GM23248 (cell line): Measurements from ENCODE around the gene PLCD3. TPM values are rescaled to one million over a fixed set of nuclear protein-coding genes. Genes with fewer than 3 reads are reported as not detected.

ENCODE experiments used
- DNase-seq: peaks from one replicate; pipeline ENCODE4 v3.0.0-alpha.2; 2015
- H2AFZ ChIP-seq: fragments of 200-600 bp; sonication (generic); 2 replicates; pipeline ENCODE4 v1.6.1; 2016; ENCODE audit warnings: antibody characterized with exemption
- H3F3A ChIP-seq: fragments of 200-600 bp; sonication (generic); 2 replicates; pipeline ENCODE4 v1.6.1; 2016; ENCODE audit warnings: mild to moderate bottlenecking, antibody characterized with exemption, mixed run types; ENCODE audit not compliant: insufficient read depth
- H3K27ac ChIP-seq: fragments of 200-600 bp; sonication (generic); 2 replicates; pipeline ENCODE4 v1.5.1; 2016; ENCODE audit warnings: mild to moderate bottlenecking
- H3K27me3 ChIP-seq: fragments of 200-600 bp; sonication (generic); replicated peaks from 2 replicates; pipeline ENCODE4 v1.6.1; 2016; ENCODE audit warnings: mild to moderate bottlenecking; ENCODE audit not compliant: insufficient read depth
- H3K36me3 ChIP-seq: fragments of 200-600 bp; sonication (generic); 2 replicates; pipeline ENCODE4 v1.6.1; 2016; ENCODE audit warnings: low read depth, mild to moderate bottlenecking
- H3K4me1 ChIP-seq: fragments of 200-600 bp; sonication (generic); 2 replicates; pipeline ENCODE4 v1.6.1; 2016; ENCODE audit warnings: mild to moderate bottlenecking; ENCODE audit not compliant: insufficient read depth
- H3K4me2 ChIP-seq: fragments of 200-600 bp; sonication (generic); one replicate; pipeline ENCODE4 v1.6.1; 2016; ENCODE audit warnings: mild to moderate bottlenecking; ENCODE audit not compliant: unreplicated experiment
- H3K4me3 ChIP-seq: fragments of 200-600 bp; sonication (generic); 2 replicates; pipeline ENCODE4 v1.5.1; 2016; ENCODE audit warnings: mild to moderate bottlenecking
- H3K79me2 ChIP-seq: fragments of 200-600 bp; sonication (generic); 2 replicates; pipeline ENCODE4 v1.6.1; 2016; ENCODE audit warnings: mild to moderate bottlenecking; ENCODE audit not compliant: insufficient read depth
- H3K9ac ChIP-seq: fragments of 200-600 bp; sonication (generic); 2 replicates; pipeline ENCODE4 v1.6.1; 2016; ENCODE audit warnings: mild to moderate bottlenecking
- H3K9me2 ChIP-seq: fragments of 200-600 bp; sonication (generic); 2 replicates; pipeline ENCODE4 v1.6.1; 2016; ENCODE audit warnings: mixed run types, mild to moderate bottlenecking, moderate library complexity; ENCODE audit not compliant: insufficient read depth
- H3K9me3 ChIP-seq: fragments of 200-600 bp; sonication (generic); one replicate; pipeline ENCODE4 v1.6.1; 2017; ENCODE audit warnings: low read depth
- H4K20me1 ChIP-seq: fragments of 200-600 bp; sonication (generic); 2 replicates; pipeline ENCODE4 v1.6.0; 2016; ENCODE audit not compliant: insufficient read depth
- EZH2 ChIP-seq: fragments of 200-600 bp; sonication (generic); IDR thresholded peaks from 2 replicates; pipeline ENCODE4 v1.6.1; 2018; ENCODE audit warnings: antibody characterized with exemption, mild to moderate bottlenecking; ENCODE audit not compliant: insufficient read depth, poor library complexity, severe bottlenecking
- EZH2phosphoT487 ChIP-seq: fragments of 200-600 bp; sonication (generic); IDR thresholded peaks from 2 replicates; pipeline ENCODE4 v1.6.1; 2018; ENCODE audit warnings: antibody characterized with exemption, moderate library complexity, mild to moderate bottlenecking, low read depth; ENCODE audit not compliant: insufficient read depth
- WGBS, 2 experiments: methylation state at CpG; one replicate each; pipeline ENCODE4 v1.1.6; 2015 to 2017; ENCODE audit warnings: low lambda C conversion rate in 2 of 2, low coverage in 1 of 2; ENCODE audit errors: missing lambda C conversion rate in 2 of 2; 5-methylcytosine and 5-hydroxymethylcytosine counted together
- in situ Hi-C: fragments of 300-500 bp; cut with MboI; formaldehyde crosslinking; loops from 2 replicates; pipeline ENCODE4 v1.15.0; 2020
- polyA plus RNA-seq: library from polyadenylated mRNA; unstranded; fragments of >200 nt; fragmentation: Nextera tagmentation; extraction: Ambion mirVana; gene quantifications from 2 replicates; pipeline ENCODE4 v1.2.1, GENCODE V29; 2016
- total RNA-seq: library from RNA; depleted of rRNA; stranded (reverse); fragments of >200 nt; shearing (Covaris generic); gene quantifications from 2 replicates; pipeline ENCODE4 v1.2.3, GENCODE V29; 2014

Gene PLCD3
- total and polyA plus RNA-seq, 2 experiments from 2014 or later = 17.1 to 30.2 TPM

DNA sequence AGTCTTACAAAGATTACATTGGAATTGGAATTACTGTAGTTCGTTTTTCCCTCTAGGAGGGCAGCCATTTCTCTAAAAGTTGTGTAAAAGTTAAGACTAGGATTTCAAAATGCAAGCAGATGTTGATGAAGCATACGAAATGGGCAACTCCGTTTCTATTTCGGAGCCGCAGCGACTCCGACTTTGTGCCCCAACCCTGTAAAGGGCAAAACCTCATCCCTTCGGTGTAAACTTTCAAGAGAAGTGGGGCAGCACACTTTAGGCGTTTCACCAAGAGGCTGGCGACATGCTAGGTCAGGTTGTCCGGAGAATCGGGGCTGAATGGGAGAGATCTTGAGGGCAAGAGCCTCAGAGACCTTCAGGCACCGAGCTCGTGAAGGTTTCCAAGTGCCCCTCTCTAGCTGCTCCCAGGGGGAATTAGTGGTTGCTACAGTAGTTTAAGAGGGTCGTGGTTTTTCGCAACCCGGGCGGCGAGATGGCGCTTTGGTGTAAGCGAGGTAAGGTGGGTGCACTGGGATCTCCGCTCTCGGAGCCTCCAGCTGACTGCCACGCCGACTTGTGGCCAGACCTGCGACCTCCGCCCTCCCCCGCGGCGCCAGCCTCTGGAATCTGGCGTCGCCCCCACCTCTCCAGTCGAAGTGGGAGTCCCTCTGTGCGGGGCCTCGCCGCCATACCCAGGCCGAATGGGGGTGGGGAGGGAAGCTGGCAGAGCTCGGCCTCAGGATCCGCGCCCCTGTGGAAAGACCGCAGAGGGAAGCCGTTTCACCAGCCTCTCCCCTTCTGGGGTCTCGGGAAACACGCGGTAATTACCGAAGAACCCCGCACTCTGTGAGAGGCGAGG is 28.4 kb upstream of the PLCD3 start:
- H3K4me2 ChIP-seq = peak overlapping the region; percentile 97
- H3K4me3 ChIP-seq = peak overlapping the region; percentile 91
- peaks cover 57% of the 10 kb centered on the region for H3K79me2 ChIP-seq
- H4K20me1 ChIP-seq = no peaks in the 10 kb centered on the region
- H3K9ac ChIP-seq = peak overlapping the region; percentile 99
- DNase-seq = peak; percentile 82
- H3K9me2 ChIP-seq = no peaks in the 10 kb centered on the region
- H3K36me3 ChIP-seq = no peaks in the 10 kb centered on the region
- no peak overlapping the region for H2AFZ ChIP-seq
- H3F3A ChIP-seq = peaks cover 30% of the 10 kb centered on the region; the same call in 1 of the 2 replicates
- H3K27ac ChIP-seq = peak overlapping the region; percentile 95
- no peaks in the 10 kb centered on the region for H3K9me3 ChIP-seq
- WGBS, 2 experiments = 1% methylated on average over 44 to 48 of the region's 48 CpGs
- H3K27me3 ChIP-seq = no peaks in the 10 kb centered on the region
- in situ Hi-C loops = no loop called here
- peaks cover 29% of the 10 kb centered on the region for H3K4me1 ChIP-seq
- TF ChIP-seq EZH2 (no peak), EZH2phosphoT487 (no peak)

DNA sequence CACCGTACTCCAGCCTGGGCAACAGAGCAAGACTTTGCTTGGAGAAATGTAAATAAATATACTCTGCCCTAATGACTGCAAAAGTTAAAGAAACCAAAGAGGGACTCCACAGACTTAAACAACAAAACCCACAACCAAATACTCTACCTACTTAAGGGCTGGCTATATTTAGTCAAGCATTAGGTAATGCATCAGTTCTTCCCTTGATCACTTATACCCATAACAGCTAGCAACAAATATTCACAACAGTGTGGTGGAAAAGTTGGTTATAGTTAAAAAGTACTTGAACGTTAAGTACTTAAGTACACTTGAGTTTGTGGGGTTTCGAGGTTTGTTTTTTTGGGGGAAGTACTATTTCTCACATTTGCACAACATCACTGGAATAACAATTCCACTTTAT is 23.9 kb upstream of the PLCD3 start:
- Histone ChIP-seq H2AFZ (no peak overlapping the region), H3K4me1 (peaks cover 32% of the 10 kb centered on the region), H3K4me3 (no peak overlapping the region), H3K4me2 (no peak overlapping the region), H3K9me2 (no peaks in the 10 kb centered on the region), H4K20me1 (no peaks in the 10 kb centered on the region), H3K27me3 (no peaks in the 10 kb centered on the region), H3K36me3 (no peaks in the 10 kb centered on the region), H3K9ac (no peak overlapping the region), H3K27ac (no peak overlapping the region), H3K9me3 (no peaks in the 10 kb centered on the region), H3F3A (peaks cover 43% of the 10 kb centered on the region), H3K79me2 (peaks cover 100% of the 10 kb centered on the region)
- 97 to 98% methylated on average over 3 of the region's 3 CpGs for WGBS, 2 experiments
- no peak for DNase-seq
- in situ Hi-C loops = no loop called here
- TF ChIP-seq EZH2 = no peak
- no peak for TF ChIP-seq EZH2phosphoT487

DNA sequence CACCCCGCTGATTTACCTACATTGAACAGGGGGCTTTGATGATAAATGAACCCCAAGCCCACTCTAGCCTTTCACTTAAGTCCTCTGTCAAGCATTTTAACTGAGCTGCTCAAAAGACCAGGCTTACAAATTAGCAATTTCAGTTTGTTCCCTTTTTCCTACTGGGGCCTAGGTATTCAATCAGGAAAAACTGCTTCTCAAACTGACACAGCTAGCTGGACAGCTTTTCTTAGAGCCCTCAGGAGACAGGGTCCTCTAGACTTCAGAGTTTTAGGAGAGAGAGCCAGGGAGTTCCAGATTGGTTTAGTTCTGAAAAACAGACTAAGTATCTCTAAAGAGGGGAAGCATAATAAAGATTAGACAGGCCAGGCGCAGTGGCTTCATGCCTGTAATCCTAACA is 23.2 kb upstream of the PLCD3 start:
- Histone ChIP-seq H3K4me1 (peaks cover 34% of the 10 kb centered on the region), H3K27me3 (no peaks in the 10 kb centered on the region), H3K4me3 (no peak overlapping the region), H3K27ac (no peak overlapping the region), H4K20me1 (no peaks in the 10 kb centered on the region), H3K9me3 (no peaks in the 10 kb centered on the region), H3F3A (peaks cover 49% of the 10 kb centered on the region), H2AFZ (no peak overlapping the region), H3K36me3 (no peaks in the 10 kb centered on the region), H3K79me2 (peaks cover 100% of the 10 kb centered on the region), H3K9ac (no peak overlapping the region), H3K4me2 (no peak overlapping the region), H3K9me2 (no peaks in the 10 kb centered on the region)
- no peak for DNase-seq
- TF ChIP-seq EZH2phosphoT487 (no peak), EZH2 (no peak)
- in situ Hi-C loops = no loop called here
- 98 to 100% methylated on average over 2 of the region's 2 CpGs for WGBS, 2 experiments

DNA sequence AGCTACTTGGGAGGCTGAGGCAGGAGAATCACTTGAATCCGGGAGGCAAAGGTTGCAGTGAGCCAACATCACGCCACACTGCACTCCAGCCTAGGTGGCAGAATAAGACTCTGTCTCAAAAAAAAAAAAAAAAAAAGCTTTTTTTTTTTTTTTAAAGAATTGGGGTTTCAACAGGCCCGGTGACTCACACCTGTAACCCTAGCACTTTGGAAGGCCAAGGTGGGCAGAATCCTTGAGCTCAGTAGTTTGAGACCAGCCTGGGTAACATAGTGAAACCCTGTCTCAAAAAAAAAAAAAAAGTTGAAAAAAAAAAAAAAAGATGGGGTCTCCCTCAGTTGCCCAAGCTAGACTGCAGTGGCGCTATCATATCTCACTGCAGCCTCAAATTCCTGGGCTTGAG is 22.7 kb upstream of the PLCD3 start:
- 94 to 95% methylated on average over 4 of the region's 4 CpGs for WGBS, 2 experiments
- no peaks in the 10 kb centered on the region for H4K20me1 ChIP-seq
- H3K4me3 ChIP-seq = no peak overlapping the region
- H3K27ac ChIP-seq = no peak overlapping the region
- no peaks in the 10 kb centered on the region for H3K27me3 ChIP-seq
- no peak overlapping the region for H3K4me2 ChIP-seq
- no peak for TF ChIP-seq EZH2
- no peak for TF ChIP-seq EZH2phosphoT487
- H3K4me1 ChIP-seq = peaks cover 32% of the 10 kb centered on the region
- no peaks in the 10 kb centered on the region for H3K9me2 ChIP-seq
- no peak overlapping the region for H3K9ac ChIP-seq
- peak; percentile 26 for DNase-seq
- in situ Hi-C loops = no loop called here
- H3K36me3 ChIP-seq = no peaks in the 10 kb centered on the region
- no peaks in the 10 kb centered on the region for H3K9me3 ChIP-seq
- peaks cover 100% of the 10 kb centered on the region for H3K79me2 ChIP-seq
- peaks cover 48% of the 10 kb centered on the region for H3F3A ChIP-seq
- H2AFZ ChIP-seq = no peak overlapping the region
